Measurements from ENCODE around the gene LRMDA. TPM values are rescaled to one million over a fixed set of nuclear protein-coding genes. Genes with fewer than 3 reads are reported as not detected.
A peak's percentile ranks its signal among the peaks of the same experiment; 100 is the strongest.

LRMDA gene
- total and polyA plus RNA-seq, 2 of the 8 experiments (the other 6 are each of a cell fraction or from before 2014, with no cell fraction given) = 0.86 to 2.8 TPM

GRCh38 chr10:75857269-75857846 is 425.9 kb downstream of the LRMDA start:
- Histone ChIP-seq H3K9me3 (ENCODE audit: insufficient read depth in 2 of 2, low read depth in 1 of 2, low read length in 1 of 2) (no peaks in the 10 kb centered on the region), H2AFZ (ENCODE audit: low read length) (peak overlapping the region; percentile 21; the same call in 1 of the 2 replicates), H3K4me3 (ENCODE audit: extremely low read depth in 1 of 4, insufficient read depth in 2 of 4, low read depth in 3 of 4, low read length in 4 of 4) (no peak overlapping the region), H3K27ac (ENCODE audit: low read depth, low read length) (no peak overlapping the region), H3K79me2 (ENCODE audit: control insufficient read depth in 1 of 2, insufficient read depth in 2 of 2, low read length in 2 of 2) (no peaks in the 10 kb centered on the region), H4K5ac (ENCODE audit: insufficient read length, low read depth, low read length) (peak overlapping the region; percentile 85), H3K79me1 (ENCODE audit: low read depth, low read length) (no peaks in the 10 kb centered on the region), H3K56ac (replicated peaks; ENCODE audit: insufficient read length, low read depth, low read length) (no peak overlapping the region), H3K9ac (replicated peaks in 1 of 4; ENCODE audit: extremely low read depth in 1 of 4, low read depth in 3 of 4, low read length in 3 of 4) (no peak overlapping the region), H3K36me3 (ENCODE audit: control insufficient read depth in 2 of 4, insufficient read depth in 4 of 4, low read length in 3 of 4) (no peaks in the 10 kb centered on the region), H3K23ac (ENCODE audit: insufficient read length) (no peak overlapping the region), H4K91ac (replicated peaks; ENCODE audit: insufficient read length, low read length) (peak overlapping the region; percentile 79), H2BK120ac (replicated peaks; ENCODE audit: low read depth, low read length) (peak overlapping the region; percentile 30), H4K8ac (ENCODE audit: extremely low read depth, insufficient read depth, low read length) (no peak overlapping the region), H2BK12ac (ENCODE audit: low read depth, low read length) (0 out of 2 replicates have a peak overlapping the region, but pooled peaks have one; percentile 39), H3K23me2 (ENCODE audit: low read depth, low read length) (no peaks in the 10 kb centered on the region; the same call in 1 of the 2 replicates), H2AK5ac (ENCODE audit: low read depth, low read length) (no peak overlapping the region), H3K4ac (replicated peaks; ENCODE audit: insufficient read length, low read depth, low read length) (peak overlapping the region; percentile 40), H2BK15ac (ENCODE audit: low read length) (no peak overlapping the region), H2BK5ac (ENCODE audit: low read depth, low read length) (peak overlapping the region; percentile 61; the same call in 1 of the 2 replicates), H3K4me1 (replicated peaks in 1 of 4; ENCODE audit: control insufficient read depth in 3 of 4, insufficient read depth in 4 of 4, low read length in 3 of 4) (peaks cover 8 to 10% (median 9%) of the 10 kb centered on the region in 4 experiments), H3K14ac (ENCODE audit: insufficient read length) (no peak overlapping the region), H3K18ac (ENCODE audit: extremely low read depth, low read length) (peak overlapping the region; percentile 98), H3K27me3 (replicated peaks in 1 of 4; ENCODE audit: control insufficient read depth in 3 of 4, extremely low read depth in 1 of 4, insufficient read depth in 3 of 4, low read length in 3 of 4) (no peaks in the 10 kb centered on the region), H4K20me1 (replicated peaks in 1 of 2; ENCODE audit: control insufficient read depth in 1 of 2, insufficient read depth in 2 of 2, low read length in 2 of 2) (no peaks in the 10 kb centered on the region), H2BK20ac (ENCODE audit: low read length) (peak overlapping the region; percentile 49; the same call in 1 of the 2 replicates), H3K4me2 (ENCODE audit: insufficient read depth in 1 of 2, low read depth in 2 of 2, low read length in 2 of 2) (peak overlapping the region; percentile 4 to 18; a peak in 1 of 4 replicates)
- DNase-seq (ENCODE audit: low read depth in 1 of 2, low spot score in 2 of 2) (peak in 1 of 2 experiments; percentile 25), FAIRE-seq (peak; percentile 82)
- WGBS, 2 experiments (ENCODE audit: extremely low coverage in 1 of 2, insufficient coverage in 1 of 2, insufficient read length in 1 of 2, insufficient replicate concordance in 2 of 2, low coverage in 1 of 2, low lambda C conversion rate in 2 of 2, missing lambda C conversion rate in 1 of 2) = 30% methylated on average over 5 of the region's 5 CpGs; no CpG with 5 or more reads in 1 of the 2 experiments
- ChIA-PET POLR2A (ENCODE audit: partially characterized antibody) (interaction anchor here (1.7 kb wide), 1 partner anchor 12 kb away, joined by 5 read pairs; no protein-coding TSS in a partner anchor), CTCF (ENCODE audit: partially characterized antibody) (no interaction called here)
- TF ChIP-seq SAP30 (IDR thresholded peaks at IDR 0.05; ENCODE audit: insufficient read depth, insufficient replicate concordance, low read length) = no peak
- no peak for TF ChIP-seq ATF3 (IDR thresholded peaks at IDR 0.05; ENCODE audit: insufficient read depth, low read depth, low read length)
- no peak for TF ChIP-seq USF2 (IDR thresholded peaks at IDR 0.05; ENCODE audit: low read length)
- TF ChIP-seq, protein P1, sequence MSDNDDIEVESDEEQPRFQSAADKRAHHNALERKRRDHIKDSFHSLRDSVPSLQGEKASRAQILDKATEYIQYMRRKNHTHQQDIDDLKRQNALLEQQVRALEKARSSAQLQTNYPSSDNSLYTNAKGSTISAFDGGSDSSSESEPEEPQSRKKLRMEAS (IDR thresholded peaks at IDR 0.05) = no peak
- TF ChIP-seq TAF1 (IDR thresholded peaks at IDR 0.05; ENCODE audit: low read depth, low read length) = no peak
- no peak for TF ChIP-seq ZNF274 (IDR thresholded peaks at IDR 0.05; ENCODE audit: borderline replicate concordance, extremely low read depth, low read length)
- no peak for TF ChIP-seq SIX5 (IDR thresholded peaks at IDR 0.05; ENCODE audit: low read depth, low read length)
- no peak for TF ChIP-seq CTBP2 (IDR thresholded peaks at IDR 0.05; ENCODE audit: borderline replicate concordance, insufficient read depth, insufficient read length, low read length)
- TF ChIP-seq GTF2F1 (IDR thresholded peaks at IDR 0.05; ENCODE audit: borderline replicate concordance, low read depth, low read length) = no peak
- no peak for TF ChIP-seq SRF (IDR thresholded peaks at IDR 0.05; ENCODE audit: low read depth, low read length)
- no peak for TF ChIP-seq KDM5A (IDR thresholded peaks at IDR 0.05; ENCODE audit: low read length)
